ENCODE measurements around the gene NFKBIZ.

NFKBIZ gene

DNA sequence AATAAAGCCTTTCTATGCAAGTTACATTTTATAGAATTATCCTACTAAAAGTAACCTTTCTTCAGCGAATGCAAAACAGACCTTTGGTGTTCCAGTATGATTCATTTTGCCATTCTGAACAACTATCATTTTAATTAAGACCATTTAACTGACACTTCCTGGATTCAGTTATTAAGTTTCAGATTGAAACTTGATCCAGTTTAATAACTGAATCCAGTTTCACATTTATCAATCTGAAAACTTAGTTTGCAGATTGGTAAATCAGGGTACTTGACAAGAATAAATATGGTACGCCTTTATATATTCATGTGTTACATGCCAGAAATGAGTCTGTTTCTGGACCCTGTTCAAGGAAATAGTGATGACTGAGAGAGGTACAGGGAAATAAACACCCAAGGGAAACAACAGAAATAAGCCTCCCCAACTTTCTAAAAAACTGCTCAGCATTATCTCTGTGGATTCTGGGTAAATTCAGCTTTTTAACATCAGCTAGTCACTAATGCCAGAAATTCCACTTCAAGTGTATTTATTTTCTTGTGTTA lies 23.3 kb upstream of the NFKBIZ start:
- DNase-seq (ENCODE audit: low spot score) = no peak

DNA sequence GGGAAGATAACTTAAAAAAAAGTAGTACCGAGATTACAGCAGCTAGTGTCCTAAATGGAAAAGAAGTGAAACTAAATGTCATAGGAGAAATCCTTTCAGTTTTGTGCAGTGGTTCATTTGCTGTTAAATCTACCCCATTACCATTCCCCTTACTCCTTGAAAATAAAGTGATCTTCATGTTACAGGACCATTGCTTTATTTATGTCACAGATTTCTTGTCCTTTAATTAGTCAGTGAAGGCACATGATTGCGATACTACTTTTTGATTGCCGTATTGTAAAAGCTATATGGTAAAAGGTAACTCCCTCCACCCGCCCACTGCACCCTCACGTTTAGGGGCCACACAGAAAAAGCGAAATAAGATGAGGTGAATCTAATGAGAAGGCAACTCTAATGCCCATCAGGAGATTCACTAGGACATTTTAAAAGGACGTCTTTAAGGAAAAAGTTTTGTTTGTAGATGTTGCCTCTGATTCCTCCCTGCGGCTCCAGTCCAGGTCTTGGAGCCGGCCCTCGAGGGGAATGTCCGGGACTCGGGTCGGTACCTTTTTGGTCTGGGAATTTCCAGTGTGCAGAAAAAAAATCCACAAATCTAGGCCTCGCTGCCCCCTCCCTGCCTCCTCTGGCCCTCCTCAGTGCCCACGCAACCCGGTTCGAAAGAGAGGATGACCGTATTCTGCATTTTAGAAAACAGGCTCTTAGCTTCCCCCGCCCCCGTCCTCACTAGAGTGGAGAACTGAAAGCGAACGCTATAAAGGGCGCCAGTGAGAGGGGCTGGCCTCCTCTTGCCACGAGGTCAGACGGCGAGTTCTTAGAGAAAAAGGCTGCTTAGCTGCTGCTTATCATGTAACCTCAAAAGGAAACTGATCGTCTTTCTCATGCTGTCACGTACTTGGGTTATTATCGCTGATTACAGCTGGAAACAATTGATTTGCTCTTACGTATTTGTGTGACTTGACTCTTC lies 21.8 kb upstream of the NFKBIZ start:
- peak; percentile 69 for DNase-seq (ENCODE audit: low spot score)

DNA sequence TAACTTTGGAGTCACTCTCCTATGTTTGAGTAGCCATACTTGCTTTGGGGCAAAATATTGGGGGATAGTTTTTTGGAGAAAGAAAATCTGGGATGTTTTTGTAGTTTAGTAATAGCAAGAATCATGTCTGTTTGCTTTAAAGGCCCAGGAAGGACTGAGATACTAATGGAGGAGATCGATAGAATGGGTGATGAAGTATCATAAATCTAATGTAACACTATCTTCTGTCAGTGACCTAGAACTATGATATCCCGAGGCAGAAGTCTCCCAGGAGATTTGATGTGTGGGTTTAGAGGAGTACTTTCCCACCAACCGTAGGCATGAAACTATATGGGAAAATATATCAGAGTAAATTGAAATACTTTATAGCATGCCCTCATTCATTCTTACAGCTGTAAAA lies 21.0 kb upstream of the NFKBIZ start:
- DNase-seq (ENCODE audit: low spot score) = no peak

DNA sequence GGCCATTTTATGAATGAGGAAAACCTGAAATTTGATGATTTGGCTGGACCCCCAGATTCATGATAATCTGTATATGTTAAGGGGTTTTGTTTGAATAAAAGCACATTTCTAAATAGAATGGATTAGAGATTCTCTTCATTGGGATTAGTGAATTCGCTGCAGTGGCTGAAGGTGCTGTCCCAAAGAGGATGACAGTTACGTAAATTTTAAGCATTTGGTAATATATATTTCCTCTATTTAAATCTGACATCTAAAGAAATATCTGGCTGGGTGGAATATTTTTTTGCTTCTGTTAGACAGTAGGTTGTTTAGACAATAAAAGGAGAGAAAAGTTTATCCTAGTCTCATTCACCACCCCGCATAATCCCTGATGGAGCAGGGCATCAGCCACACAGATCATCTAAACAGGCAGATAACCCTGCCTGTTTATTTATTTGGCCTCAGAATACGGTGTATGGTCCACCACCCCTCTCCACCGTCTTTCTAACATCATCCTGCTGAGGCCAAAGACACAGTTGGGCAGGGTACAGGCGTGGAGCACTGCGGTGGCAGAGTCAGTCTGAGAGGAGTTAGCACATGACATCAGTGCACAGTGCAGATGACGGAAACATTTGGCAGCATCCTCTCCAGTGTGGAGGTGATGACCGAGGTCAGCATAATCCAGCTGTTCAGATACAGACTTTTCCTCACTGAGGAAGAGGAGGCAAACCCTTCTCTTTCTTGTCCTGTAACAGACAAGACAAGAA lies 20.4 kb upstream of the NFKBIZ start:
- DNase-seq (ENCODE audit: low spot score) = no peak

DNA sequence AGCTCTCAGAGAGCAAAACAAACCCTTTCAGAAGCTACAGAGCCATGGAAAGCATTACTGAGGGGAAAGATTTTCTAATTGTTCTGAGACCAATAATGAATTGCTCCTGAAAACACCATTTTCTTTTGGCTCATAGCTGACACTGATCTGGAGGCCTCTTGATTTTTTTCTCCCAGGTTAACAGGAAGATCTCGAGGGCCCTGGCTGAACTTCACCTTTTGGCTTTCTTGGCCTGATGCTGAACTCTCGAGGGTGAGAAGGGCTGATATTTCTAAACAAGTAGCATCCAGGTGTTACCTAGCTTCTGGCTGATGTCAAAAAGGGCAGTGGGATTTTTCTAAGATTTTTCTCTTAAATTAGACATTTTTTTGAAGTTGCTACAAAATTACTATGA lies 19.9 kb upstream of the NFKBIZ start:
- no peak for DNase-seq (ENCODE audit: low spot score)

DNA sequence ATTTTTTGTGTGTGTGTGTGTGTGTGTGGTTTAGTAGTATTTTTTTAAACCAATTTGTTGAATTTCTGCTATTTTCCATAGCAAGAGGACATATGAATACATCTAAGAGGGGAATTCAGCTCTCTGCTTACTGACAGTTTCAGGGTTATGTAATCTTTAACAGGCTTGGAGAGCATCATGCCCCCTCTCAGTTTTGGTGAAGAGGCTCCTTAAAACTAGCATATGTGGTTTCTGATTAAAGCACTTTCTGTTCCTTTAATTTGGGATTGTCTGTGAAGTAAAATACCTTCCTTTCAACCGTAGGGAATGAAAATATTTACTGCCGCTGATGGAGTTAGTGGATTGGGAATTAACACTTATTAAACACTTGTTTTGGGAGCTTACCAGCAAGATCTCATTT lies 19.4 kb upstream of the NFKBIZ start:
- no peak for DNase-seq (ENCODE audit: low spot score)

DNA sequence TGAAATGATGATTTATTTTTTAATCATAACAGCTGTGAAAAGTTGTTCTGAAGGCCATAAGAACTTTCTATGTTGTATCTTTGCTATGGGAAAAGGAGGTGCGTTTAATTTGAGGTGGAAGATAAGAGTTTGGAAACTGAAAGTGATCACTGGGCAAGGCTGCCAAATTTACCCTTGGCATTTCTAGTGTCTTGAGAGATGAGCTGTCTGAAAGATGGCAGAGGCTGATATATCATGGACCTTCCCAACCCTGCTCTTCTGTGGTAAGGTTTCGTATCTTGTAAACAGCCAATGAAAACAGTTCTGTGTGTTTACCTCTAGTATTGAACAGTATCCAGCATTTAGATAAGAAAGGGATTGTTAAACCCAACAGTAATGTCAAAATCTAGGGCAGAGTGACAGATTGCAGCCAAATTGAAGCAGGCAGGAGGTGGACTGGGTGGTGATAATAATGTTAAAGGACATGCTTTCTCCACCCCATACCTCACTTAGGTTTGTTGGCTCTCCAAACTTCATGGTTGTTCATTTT lies 15.8 kb upstream of the NFKBIZ start:
- DNase-seq (ENCODE audit: low spot score) = no peak

DNA sequence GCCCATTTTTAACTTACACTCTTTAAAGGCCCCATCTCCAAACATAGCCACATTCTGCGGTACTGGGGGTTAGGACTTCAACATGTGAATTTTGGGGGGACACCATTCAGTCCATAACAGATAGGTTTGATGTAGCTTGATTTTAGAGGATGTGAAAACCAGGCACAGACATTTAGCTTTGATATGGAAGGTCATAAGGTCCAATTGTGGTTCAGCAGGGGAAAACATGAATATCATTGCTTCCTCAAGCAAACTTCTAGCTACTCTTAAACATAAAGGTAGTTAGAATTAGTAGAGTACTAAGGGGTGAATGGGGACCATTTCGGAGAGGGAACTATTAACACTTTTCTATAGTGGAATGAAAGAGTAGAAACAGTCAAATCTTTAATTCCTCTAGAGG lies 13.6 kb upstream of the NFKBIZ start:
- DNase-seq (ENCODE audit: low spot score) = no peak

DNA sequence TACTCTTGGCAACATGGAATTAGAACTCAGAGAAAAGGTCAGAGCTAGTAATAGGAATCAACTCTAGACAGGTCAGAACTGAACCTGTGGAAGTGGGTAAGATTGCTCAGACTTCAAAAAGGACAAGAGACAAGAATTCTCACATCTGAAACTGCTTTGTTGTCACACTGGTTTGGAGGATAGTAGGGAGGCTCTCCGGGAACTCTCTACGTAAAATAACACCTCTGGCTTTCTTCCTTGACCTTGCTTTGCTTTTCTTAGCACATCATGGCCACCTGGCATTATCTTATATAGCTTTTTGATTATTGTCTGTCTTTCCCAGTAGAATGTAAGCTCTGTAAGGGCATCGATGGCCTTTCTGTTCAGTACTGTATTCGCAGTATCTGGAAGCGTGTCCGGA lies 13.2 kb upstream of the NFKBIZ start:
- no peak for DNase-seq (ENCODE audit: low spot score)

DNA sequence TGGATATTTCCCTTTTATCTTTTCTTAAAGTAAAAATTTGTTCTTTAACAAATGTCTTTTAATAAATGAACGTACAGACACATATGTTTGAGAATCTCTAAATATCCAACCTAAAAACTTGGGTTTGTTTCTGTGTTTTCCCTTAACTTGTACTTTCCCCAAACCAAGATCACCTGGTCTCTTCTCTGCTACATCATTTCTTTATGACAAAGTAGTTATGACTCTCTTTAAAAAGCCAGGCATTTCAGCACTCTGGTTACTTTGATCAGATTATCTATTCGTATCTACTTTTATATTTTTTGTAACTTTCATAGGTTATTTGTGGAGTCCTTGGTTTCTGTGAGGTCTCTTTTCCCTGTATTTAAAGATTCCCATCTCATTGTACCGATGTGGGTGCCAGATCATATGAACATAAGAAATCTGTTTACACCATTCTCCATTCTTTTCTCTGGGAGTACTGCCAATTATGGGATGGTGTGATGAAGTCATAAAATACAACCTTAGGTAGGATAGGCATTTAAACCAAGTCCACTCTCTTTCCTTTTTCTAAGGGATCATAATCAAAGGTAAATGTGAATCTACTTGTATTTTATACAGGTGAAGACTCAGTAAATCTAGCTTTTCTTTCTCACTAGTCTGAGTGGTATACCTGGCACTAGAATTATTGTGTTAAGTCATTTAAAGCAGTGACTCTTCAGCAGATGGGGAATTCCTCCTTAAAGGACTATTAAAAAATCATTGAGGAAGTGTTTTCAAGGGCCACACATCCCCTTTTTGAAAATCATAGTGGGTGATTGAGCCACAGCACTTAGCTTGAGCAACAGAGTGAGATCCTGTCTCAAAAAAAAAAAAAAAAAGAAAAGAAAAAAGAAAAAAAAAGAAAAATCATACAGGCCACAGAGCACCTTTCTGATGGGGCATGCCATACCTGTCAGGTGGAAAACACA lies 12.4 kb upstream of the NFKBIZ start:
- peak; percentile 28 for DNase-seq (ENCODE audit: low spot score)

DNA sequence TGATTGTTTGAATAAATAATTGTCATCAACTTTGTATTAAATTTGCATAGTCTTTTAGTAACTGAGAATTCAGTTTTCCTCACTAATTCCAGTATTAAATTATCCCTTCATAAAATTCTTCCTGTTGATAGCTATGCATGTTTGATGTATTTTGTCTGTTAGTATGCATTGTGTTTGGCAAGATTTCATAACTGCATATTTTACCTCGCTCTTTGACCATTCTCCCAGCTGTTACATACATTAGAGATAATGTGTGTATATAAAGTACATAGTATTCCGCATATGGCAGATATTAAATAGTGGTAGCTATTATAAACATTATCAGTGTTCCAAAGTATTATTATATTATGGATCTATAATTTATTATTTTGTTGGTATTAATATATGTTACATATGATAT lies 10.6 kb upstream of the NFKBIZ start:
- no peak for DNase-seq (ENCODE audit: low spot score)

DNA sequence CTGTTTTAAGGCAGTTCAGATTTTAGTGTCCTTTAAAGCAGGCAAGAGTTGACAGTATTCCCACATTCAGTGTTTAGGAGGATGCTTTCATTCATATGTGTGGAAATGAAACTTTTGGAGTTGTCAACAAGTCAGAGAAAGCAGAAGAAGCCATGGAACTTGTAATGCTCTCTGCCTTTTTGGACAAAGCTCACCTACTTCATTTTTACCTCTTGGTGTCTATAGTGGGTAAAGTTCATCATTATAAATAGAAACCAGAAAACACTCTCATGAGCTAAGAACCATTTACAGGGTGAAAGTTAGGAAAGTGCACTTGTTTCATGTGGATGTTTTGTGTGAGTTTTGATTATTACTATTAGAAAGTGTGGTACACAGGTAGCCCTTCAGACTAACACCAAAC lies 9.2 kb upstream of the NFKBIZ start:
- no peak for DNase-seq (ENCODE audit: low spot score)

DNA sequence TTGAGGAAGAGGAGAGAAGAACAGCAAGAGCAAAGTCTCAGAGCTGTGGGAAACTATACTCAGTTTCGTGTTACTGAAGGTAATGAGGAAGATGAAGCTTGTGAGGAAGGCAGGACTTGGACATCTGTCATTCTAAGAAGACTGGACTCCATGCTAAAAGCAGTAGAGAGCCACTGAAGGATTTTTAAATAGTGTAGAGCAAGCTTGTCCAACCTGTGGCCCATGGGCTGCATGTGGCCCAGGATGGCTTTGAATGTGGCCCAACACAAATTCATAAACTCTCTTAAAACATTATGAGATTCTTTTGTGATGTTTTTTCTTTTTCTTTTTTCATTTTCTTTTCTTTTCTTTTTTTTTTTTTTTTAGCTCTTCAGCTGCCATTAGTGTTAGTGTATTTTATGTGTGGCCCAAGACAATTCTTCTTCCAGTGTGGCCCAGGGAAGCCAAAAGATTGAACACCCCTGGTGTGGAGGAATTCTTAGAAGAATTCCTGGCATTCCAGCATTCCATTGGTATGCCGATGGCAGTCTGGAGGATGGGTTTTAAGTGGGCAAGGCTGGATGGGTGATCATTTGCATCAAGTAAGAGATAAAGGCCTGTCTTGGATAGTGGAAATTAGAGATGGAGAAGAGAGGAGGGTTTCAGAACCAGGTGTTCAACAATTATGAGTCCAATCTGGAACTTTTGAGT lies 6.9 kb upstream of the NFKBIZ start:
- no peak for DNase-seq (ENCODE audit: low spot score)

DNA sequence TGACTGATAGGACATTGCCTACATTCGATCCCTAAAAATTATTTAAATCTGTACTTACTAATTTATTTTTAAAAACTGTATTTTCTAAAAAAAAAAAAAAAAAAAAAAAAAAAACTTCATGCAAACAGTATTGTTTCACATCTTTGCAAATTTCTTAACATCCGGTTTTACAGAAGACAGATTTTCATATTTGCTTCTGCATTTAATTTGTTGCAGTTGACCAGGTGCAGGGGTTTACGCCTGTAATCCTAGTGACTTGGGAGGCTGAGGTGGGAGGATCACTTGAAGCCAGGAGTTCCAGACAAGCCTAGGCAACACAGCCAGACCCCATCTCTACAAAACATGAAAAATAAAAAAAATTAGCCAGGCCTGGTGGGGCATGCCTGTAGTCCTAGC lies 6.4 kb upstream of the NFKBIZ start:
- no peak for DNase-seq (ENCODE audit: low spot score)

DNA sequence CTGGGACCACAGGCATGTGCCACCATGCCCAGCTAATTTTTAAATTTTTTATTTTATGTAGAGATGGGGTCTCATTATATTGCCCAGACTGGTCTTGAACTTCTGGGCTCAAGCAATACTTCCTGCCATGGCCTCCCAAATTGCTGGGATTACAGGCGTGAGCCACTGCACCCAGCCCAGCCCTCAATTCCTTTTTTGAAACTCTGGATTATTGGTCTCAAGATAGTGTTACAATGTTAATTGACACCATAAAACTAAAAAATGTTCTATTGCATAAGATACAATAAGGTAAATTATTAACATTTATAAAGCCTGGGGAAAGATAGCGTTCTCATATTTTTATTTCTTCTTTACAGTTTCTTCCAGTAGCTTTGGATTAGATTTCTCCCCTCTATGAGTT lies 3.9 kb upstream of the NFKBIZ start:
- DNase-seq (ENCODE audit: low spot score) = no peak

DNA sequence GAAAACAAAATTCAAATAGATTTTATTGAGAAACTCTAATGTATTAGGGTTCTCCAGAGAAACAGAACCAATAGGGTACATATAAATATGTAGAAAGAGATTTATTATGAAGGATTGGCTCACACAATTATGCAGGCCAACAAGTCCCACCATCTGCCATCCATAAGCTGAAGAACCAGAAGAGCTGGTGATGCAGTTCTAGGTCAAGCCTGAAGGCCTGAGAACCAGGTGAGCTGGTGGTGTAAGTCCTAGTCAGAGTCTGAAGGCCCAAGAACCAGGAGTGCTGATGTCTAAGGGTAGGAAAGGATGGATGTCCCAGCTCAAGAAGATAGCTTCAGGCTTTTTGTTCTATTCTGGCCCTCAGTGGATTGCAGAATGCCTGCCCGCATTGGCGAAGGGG lies 2.6 kb upstream of the NFKBIZ start:
- DNase-seq (ENCODE audit: low spot score) = no peak

DNA sequence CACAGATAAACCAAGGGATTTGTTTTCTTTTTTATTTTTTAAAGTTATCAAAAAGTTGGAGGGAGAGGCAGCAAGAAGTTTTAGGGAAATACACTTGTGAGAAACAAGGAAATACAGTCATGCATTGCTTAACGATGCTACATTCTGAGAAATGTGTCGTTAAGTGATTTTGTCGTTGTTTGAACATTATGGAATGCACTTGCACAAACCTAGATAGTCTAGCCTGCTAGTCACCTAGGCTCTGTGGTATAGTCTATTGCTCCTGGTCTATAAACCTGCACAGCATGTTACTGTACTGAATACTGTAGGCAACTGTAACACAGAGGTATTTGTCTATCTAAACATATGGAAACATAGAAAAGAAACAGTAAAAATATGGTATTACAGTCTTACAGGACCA lies 2.0 kb upstream of the NFKBIZ start:
- no peak for DNase-seq (ENCODE audit: low spot score)

DNA sequence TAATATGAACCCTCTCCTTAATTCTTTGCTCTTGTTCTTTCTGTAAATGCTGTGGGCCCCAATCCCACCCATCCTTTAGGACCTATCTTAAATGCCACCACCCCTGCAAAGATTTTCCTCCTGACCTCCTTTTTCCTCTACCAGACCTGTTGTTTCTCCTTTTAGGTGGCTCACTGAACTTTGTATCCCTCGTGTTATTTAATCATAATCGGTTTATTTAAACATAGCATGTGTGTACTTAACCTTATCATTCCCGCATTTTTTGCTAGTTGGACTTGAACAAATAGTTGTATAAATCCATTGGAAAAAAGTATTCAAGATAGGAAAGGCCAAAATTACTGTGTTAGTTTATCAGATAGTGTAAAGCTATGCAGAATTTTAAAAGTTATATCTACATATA lies 988 bp upstream of the NFKBIZ start:
- DNase-seq (ENCODE audit: low spot score) = no peak

DNA sequence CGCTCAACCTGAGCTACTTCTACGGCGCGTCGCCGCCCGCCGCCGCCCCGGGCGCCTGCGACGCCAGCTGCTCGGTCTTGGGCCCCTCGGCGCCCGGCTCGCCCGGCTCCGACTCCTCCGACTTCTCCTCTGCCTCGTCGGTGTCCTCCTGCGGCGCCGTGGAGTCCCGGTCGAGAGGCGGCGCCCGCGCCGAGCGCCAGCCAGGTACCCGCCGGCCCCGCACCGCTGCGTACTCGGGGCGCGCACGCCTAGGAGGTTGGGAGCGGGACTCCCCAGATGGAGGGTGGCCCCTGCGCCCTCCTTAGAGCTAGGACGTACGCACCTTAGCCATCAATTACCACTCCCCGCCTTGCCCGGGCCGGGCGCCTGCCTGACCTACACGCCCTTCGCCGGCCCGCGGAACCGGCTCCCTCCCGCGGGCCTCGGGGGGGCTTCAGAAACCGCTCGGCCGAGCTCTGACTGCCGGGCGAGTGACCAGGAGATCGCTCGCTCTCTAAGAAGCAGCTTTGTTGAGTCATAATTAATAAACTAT lies 466 bp downstream of the NFKBIZ start:
- DNase-seq (ENCODE audit: low spot score) = peak; percentile 69

DNA sequence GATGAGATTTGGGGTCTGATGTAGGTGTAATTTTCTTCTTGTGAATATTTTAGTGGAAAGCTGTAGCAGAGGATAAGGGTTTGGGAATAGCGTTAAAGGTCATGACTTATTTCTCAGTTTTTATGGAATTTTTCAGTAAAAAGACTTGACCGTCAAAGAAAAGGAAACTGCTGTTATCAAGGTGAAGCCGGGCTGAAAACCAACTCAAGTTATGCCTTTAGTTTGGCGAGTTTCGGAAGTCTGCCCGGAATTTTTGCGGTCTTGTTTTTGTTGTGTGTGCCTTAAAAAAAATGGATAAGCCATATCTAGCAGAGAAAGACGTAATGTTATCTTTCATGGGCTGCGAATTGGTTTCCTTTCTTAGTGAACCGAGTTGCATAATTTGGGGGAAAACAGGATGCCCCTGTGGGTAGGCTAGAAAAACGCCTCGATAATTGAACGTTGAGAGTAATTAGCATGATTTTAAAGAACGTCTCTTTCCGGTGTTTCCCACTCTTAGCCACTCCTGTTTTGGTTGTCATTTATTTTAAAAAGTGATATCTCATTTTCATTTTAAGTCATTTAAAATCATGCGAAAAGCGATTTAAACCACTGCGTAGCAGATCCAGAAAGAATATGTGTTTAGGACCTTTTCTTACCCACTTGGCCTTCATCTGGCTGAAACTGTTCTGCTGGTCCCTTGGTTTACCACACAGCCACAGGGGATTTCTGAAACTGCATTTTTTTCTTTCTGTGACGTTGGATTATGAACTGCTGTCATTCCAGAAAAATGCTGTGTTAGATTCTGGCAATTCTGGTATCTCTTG lies 1.1 kb downstream of the NFKBIZ start:
- peak; percentile 39 for DNase-seq (ENCODE audit: low spot score)
